Activated T-helper 1 cell treated with anti-CD3 and anti-CD28 coated beads, Interleukin-2, amount 50 U/mL, for 16 hours (primary cell): ENCODE data around the gene USP35.

Source experiments
- DNase-seq, 2 donors: peaks; one replicate each; pipeline ENCODE4 v3.0.0-alpha.2; 2020; ENCODE audit warnings: low read depth in 1 of 2, low spot score in 1 of 2

USP35 gene

GRCh38 chr11:78188286-78189173, at the start of gene USP35, which contains the start of gene KCTD21:
Gene USP35 (plus strand): TSS chr11:78188919. CDS start chr11:78196246, 7,327 bp downstream.
Gene KCTD21 (minus strand): TSS chr11:78188626. CDS start chr11:78174554, 14,072 bp downstream.
- peak; percentile 80 to 86 for DNase-seq

GRCh38 chr11:78139422-78140391, 49.0 kb upstream of the USP35 start, which contains the start of gene ALG8:
Gene ALG8 (minus strand): TSS chr11:78139626. CDS start chr11:78139588, 38 bp downstream.
- DNase-seq, result peak; percentile 93 to 96

GRCh38 chr11:78140392-78141077, 48.2 kb upstream of the USP35 start:
- no peak for DNase-seq

GRCh38 chr11:78145511-78146025, 43.2 kb upstream of the USP35 start:
- DNase-seq, result no peak

GRCh38 chr11:78147807-78148206, 40.9 kb upstream of the USP35 start:
- no peak for DNase-seq

- no peak for DNase-seq
These were observed 39.1 kb upstream of the USP35 start for GRCh38 chr11:78149646-78150045.

- DNase-seq, result no peak
These were observed 38.4 kb upstream of the USP35 start for GRCh38 chr11:78150346-78150745.

GRCh38 chr11:78150754-78151153, 38.0 kb upstream of the USP35 start:
- DNase-seq, result no peak

- no peak for DNase-seq
These were observed 36.9 kb upstream of the USP35 start for GRCh38 chr11:78151804-78152203.

GRCh38 chr11:78156127-78156844, 32.4 kb upstream of the USP35 start:
- no peak for DNase-seq

- no peak for DNase-seq
These were observed 29.6 kb upstream of the USP35 start for GRCh38 chr11:78158987-78159652.

- DNase-seq, result no peak
These were observed 28.2 kb upstream of the USP35 start for GRCh38 chr11:78160557-78160956.

GRCh38 chr11:78161346-78161745, 27.4 kb upstream of the USP35 start:
- DNase-seq, result no peak

- DNase-seq, result no peak
These were observed 26.8 kb upstream of the USP35 start for GRCh38 chr11:78161962-78162371.

GRCh38 chr11:78163828-78164227, 24.9 kb upstream of the USP35 start:
- no peak for DNase-seq

GRCh38 chr11:78164471-78164870, 24.2 kb upstream of the USP35 start:
- DNase-seq, result no peak

- DNase-seq, result no peak
These were observed 21.8 kb upstream of the USP35 start for GRCh38 chr11:78166855-78167469.

- no peak for DNase-seq
These were observed 19.9 kb upstream of the USP35 start for GRCh38 chr11:78168539-78169477.
